GM19351 (cell line): Measurements from ENCODE around the gene WAPL.
"Not testable (repeated sequence)": the region's sequence is repeated elsewhere in the genome, so short reads cannot be mapped to it uniquely, and the experiment has no call there.

Source experiments
- ATAC-seq: cut with Tn5 transposase; IDR thresholded peaks from one replicate; pipeline ENCODE4 v1.9.1; 2021; ENCODE audit warnings: mild to moderate bottlenecking, moderate library complexity; ENCODE audit not compliant: unreplicated experiment

WAPL gene

GRCh38 chr10:86521678-86522509 lies at the start of gene WAPL:
Gene WAPL (minus strand): TSS chr10:86521792. CDS start chr10:86518069, 3,723 bp downstream.
- ATAC-seq = peak; percentile 92

DNA sequence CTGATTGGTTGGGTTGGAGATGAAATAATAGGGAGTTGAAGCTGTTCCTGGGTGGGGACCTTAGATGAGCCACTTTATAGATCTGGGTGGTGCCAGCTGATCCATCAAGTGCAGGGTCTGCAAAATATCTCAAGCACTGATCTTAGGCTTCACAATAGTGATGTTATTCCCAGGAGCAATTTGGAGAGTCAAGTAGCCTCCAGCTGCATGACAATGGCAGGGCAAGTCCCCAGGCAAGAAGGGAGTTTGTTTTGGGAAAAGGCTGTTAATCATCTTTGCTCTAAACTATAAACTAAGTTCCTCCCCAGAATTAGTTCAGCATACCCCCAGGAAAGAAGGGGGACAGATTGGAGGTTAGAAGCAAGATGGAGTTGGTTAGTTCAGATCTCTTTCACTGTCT lies 47.7 kb upstream of the WAPL start:
- no peak for ATAC-seq

- ATAC-seq = not testable (repeated sequence)
Observed at GRCh38 chr10:86566518-86566917, 44.9 kb upstream of the WAPL start.

- ATAC-seq = not testable (repeated sequence)
Observed at GRCh38 chr10:86563338-86563737, 41.7 kb upstream of the WAPL start.

GRCh38 chr10:86558695-86559094 lies 37.1 kb upstream of the WAPL start:
- ATAC-seq = not testable (repeated sequence)

- ATAC-seq = no peak
Observed at GRCh38 chr10:86556933-86557649, 35.5 kb upstream of the WAPL start.

- no peak for ATAC-seq
Observed at GRCh38 chr10:86556532-86556931, 34.9 kb upstream of the WAPL start.

- ATAC-seq = no peak
Observed at GRCh38 chr10:86553639-86554038, 32.0 kb upstream of the WAPL start.

GRCh38 chr10:86553213-86553612 lies 31.6 kb upstream of the WAPL start:
- no peak for ATAC-seq

- ATAC-seq = no peak
Observed at GRCh38 chr10:86547296-86547695, 25.7 kb upstream of the WAPL start.

DNA sequence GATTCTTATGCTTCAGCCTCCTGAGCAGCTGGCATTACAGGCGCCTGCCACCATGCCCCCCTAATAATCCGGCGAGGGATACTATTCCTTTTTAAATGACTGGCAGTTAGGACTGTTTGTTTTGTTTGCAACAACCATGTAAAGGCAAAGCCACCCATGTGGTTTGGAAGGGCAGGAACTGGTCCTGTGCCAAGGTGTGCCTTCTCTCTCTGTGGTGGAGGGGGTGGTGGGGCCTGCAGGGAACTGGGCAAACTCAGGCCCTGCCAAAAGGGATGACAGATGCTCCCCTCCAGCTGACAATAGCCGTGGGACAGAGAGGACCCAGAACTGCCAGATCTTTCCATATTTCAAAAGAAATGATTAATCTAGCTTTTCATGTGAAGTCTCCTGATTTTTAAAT lies 23.5 kb upstream of the WAPL start:
- ATAC-seq = no peak

GRCh38 chr10:86540016-86540415 lies 18.4 kb upstream of the WAPL start:
- ATAC-seq = no peak

GRCh38 chr10:86538547-86538946 lies 17.0 kb upstream of the WAPL start:
- no peak for ATAC-seq

GRCh38 chr10:86538040-86538439 lies 16.4 kb upstream of the WAPL start:
- ATAC-seq = not testable (repeated sequence)

- no peak for ATAC-seq
Observed at GRCh38 chr10:86536294-86536861, 14.8 kb upstream of the WAPL start.

DNA sequence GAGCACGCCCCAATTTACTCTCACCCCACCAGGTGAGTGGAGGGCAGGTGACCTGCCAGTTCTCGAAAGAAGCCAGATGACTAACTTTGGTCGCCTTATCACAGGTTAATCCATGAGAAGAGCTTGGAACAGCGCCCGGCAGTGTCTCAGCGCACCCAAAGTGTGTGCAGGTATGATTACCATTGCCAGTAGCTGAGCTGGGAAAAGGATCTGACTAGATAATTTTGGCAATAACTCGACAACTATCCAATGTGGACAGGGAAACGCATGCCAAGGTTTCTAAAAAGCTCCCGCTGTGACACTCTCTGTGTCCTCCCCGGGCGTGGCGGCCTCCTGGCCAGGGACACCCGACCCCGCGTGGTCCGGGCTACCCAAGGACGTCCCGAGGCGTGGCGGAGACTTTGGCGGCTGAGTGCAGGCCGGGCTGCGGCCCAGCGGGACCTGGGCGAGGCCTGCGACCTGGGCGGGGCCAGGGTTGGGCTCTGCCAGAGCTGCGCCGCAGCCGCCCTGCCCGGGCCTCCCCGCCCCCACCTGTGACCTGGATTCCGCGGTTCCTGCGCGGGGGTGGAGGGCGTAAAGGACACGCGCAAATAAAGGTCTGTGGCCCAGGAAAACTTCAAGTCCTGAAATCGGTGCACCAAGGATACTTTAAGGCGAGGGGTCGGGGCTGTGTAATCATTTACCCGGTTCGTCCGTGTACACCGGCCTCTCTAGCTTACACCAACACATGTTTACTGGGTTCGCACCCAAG lies 13.7 kb upstream of the WAPL start:
- ATAC-seq = no peak

GRCh38 chr10:86533328-86533727 lies 11.7 kb upstream of the WAPL start:
- ATAC-seq = no peak

- not testable (repeated sequence) for ATAC-seq
Observed at GRCh38 chr10:86528736-86529135, 7.1 kb upstream of the WAPL start.

- no peak for ATAC-seq
Observed at GRCh38 chr10:86526606-86527005, 5.0 kb upstream of the WAPL start.

DNA sequence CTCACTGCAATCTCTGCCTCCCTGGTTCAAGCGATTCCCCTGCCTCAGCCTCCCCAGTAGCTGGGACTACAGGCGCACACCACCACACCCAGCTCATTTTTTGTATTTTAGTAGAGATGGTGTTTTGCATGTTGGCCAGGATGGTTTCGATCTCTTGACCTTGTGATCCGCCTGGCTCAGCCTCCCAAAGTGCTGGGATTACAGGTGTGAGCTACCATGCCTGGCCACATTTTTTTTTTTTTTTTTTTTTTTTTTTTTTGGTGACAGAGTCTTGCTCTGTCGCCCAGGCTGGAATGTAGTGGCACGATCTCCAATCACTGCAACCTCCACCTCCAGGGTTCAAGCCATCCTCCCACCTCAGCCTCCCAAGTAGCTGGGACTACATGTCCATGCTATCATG lies 4.1 kb upstream of the WAPL start:
- ATAC-seq = not testable (repeated sequence)
